HL-60 (cell line): ENCODE measurements around the gene TAB2.
"Not testable (repeated sequence)": the region's sequence is repeated elsewhere in the genome, so short reads cannot be mapped to it uniquely, and the experiment has no call there.

Experiments
- DNase-seq, 2 experiments: peaks; one replicate each; pipeline ENCODE4 v3.0.0-alpha.2; 2010 to 2020; ENCODE audit warnings: low read depth in 1 of 2, low spot score in 1 of 2
- H3K27ac ChIP-seq: fragments of 250-450 bp; sonication (Bioruptor Pico); replicated peaks from 2 replicates; pipeline ENCODE4 v1.5.1; 2020; ENCODE audit warnings: mild to moderate bottlenecking, moderate library complexity
- H3K27me3 ChIP-seq: fragments of 250-450 bp; sonication (Bioruptor Pico); 2 replicates; pipeline ENCODE4 v1.5.1; 2021; ENCODE audit warnings: mild to moderate bottlenecking, moderate library complexity; ENCODE audit not compliant: insufficient read depth, poor library complexity, severe bottlenecking
- H3K4me3 ChIP-seq: replicated peaks from 2 replicates; pipeline ENCODE4 v1.5.1; 2011; ENCODE audit warnings: mild to moderate bottlenecking, control low read depth, low read length; ENCODE audit not compliant: insufficient read depth
- CTCF ChIP-seq: IDR thresholded peaks from one replicate; pipeline ENCODE4 v1.5.1; 2011; ENCODE audit warnings: low read length, control low read depth, inconsistent platforms; ENCODE audit not compliant: insufficient read depth
- GABPA ChIP-seq: IDR thresholded peaks from 2 replicates; pipeline ENCODE4 v1.6.1; 2012; ENCODE audit warnings: low read depth
- POLR2AphosphoS5 ChIP-seq: IDR thresholded peaks from 2 replicates; pipeline ENCODE4 v1.6.1; 2012; ENCODE audit warnings: low read depth
- SPI1 ChIP-seq: IDR thresholded peaks from 2 replicates; pipeline ENCODE4 v1.6.1; 2012; ENCODE audit warnings: low read depth, mild to moderate bottlenecking, borderline replicate concordance
- TF ChIP-seq, protein P1 (sequence below): IDR thresholded peaks from 2 replicates; pipeline ENCODE4 v1.6.1; 2012; ENCODE audit warnings: low read depth; ENCODE audit not compliant: insufficient replicate concordance

TAB2 gene

GRCh38 chr6:149443411-149444181, 126.1 kb downstream of the TAB2 start:
- no peak for DNase-seq
- TF ChIP-seq SPI1 (no peak), POLR2AphosphoS5 (no peak), GABPA (no peak), CTCF (no peak)
- TF ChIP-seq, protein P1, sequence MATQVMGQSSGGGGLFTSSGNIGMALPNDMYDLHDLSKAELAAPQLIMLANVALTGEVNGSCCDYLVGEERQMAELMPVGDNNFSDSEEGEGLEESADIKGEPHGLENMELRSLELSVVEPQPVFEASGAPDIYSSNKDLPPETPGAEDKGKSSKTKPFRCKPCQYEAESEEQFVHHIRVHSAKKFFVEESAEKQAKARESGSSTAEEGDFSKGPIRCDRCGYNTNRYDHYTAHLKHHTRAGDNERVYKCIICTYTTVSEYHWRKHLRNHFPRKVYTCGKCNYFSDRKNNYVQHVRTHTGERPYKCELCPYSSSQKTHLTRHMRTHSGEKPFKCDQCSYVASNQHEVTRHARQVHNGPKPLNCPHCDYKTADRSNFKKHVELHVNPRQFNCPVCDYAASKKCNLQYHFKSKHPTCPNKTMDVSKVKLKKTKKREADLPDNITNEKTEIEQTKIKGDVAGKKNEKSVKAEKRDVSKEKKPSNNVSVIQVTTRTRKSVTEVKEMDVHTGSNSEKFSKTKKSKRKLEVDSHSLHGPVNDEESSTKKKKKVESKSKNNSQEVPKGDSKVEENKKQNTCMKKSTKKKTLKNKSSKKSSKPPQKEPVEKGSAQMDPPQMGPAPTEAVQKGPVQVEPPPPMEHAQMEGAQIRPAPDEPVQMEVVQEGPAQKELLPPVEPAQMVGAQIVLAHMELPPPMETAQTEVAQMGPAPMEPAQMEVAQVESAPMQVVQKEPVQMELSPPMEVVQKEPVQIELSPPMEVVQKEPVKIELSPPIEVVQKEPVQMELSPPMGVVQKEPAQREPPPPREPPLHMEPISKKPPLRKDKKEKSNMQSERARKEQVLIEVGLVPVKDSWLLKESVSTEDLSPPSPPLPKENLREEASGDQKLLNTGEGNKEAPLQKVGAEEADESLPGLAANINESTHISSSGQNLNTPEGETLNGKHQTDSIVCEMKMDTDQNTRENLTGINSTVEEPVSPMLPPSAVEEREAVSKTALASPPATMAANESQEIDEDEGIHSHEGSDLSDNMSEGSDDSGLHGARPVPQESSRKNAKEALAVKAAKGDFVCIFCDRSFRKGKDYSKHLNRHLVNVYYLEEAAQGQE = no peak
- H3K27ac ChIP-seq = no peak overlapping the region
- H3K27me3 ChIP-seq = no peaks in the 10 kb centered on the region
- H3K4me3 ChIP-seq = no peak overlapping the region

DNA sequence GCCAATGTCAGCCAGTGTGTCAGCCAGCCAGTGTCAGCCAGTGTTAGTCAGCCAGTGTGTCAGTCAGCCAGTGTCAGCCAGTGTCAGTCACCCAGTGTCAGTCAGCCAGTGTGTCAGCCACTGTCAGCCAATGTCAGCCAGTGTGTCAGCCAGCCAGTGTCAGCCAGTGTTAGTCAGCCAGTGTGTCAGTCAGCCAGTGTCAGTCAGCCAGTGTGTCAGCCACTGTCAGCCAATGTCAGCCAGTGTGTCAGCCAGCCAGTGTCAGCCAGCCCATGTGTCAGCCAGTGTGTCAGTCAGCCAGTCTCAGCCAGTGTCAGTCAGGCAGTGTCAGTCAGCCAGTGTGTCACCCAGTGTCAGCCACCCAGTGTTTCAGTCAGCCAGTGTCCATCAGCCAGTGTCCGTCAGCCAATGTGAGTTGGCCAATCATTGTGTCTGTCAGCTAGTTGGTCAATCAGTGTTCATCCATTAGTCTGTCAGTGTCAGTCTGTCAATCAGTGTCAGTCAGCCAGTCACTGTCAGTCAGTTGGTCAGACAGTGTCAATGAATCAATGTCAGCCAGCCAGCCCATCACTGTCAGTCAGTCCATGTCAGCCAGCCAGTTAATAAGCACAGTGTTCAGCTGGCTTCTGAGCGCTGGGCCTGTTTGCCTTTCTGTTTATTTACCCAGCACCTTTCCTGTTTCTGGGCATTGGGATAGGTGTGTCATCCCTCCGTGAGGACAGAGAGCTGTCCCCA, 127.0 kb downstream of the TAB2 start:
- H3K27me3 ChIP-seq, H3K4me3 ChIP-seq, H3K27ac ChIP-seq, DNase-seq: not testable (repeated sequence)

DNA sequence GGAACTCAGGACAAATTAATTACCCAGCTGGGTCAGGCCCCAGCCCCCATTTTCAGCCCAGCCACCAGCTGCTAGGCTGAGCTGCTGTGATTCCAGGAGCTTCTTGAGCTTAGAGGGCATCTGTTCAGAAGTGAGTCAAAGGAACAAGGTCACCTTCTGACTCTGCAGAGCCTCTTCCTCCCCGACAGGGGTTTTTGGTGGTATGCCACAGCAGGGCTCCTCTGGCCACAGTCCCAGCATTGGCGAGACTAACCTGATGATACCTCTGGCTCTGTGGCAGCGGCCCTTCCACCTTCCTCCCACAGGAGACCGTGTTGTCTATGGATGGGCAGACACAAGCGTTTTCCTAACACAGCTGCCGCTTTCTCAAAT, 127.6 kb downstream of the TAB2 start:
- H3K27me3 ChIP-seq = no peaks in the 10 kb centered on the region
- no peak overlapping the region for H3K27ac ChIP-seq
- no peak overlapping the region for H3K4me3 ChIP-seq
- TF ChIP-seq GABPA (no peak), CTCF (no peak), POLR2AphosphoS5 (no peak), SPI1 (no peak)
- TF ChIP-seq, protein P1 = no peak
- no peak for DNase-seq

DNA sequence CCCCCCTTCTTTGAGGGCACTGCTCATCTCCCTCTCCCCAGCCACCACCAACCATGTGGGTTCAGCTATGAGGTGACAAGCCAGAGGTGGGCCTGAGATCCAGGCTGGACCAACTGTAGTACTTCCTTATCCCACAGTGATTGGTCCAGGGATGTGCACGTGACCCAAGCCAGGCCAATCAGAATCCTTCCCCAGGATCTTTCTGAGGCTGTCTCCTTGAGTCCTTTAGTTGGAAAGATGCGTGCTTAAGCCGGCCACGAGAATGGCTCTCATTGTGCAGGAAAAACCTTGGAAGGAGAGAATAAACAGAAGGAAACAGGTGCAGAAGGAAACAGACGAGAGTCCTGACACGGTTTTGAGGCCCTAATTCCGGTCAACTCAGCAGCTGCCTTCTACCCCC, 128.1 kb downstream of the TAB2 start:
- no peaks in the 10 kb centered on the region for H3K27me3 ChIP-seq
- H3K27ac ChIP-seq = no peak overlapping the region
- TF ChIP-seq SPI1 = no peak
- TF ChIP-seq CTCF = no peak
- no peak for TF ChIP-seq POLR2AphosphoS5
- no peak for TF ChIP-seq GABPA
- TF ChIP-seq, protein P1 = no peak
- H3K4me3 ChIP-seq = no peak overlapping the region
- DNase-seq = no peak
